ENCODE results near the gene TARBP1. TPM values are rescaled to one million over a fixed set of nuclear protein-coding genes. Genes with fewer than 3 reads are reported as not detected.

TARBP1 gene
- total RNA-seq, 1 donor from 2014 or later: 11.4 TPM

- intact Hi-C loops (cut with micrococcal nuclease): no loop called here
- no peak overlapping the region for H3K27ac ChIP-seq (replicated peaks)
- no peaks in the 10 kb centered on the region for H3K9me3 ChIP-seq (replicated peaks)
Measured at GRCh38 chr1:234396871-234397270, 82.1 kb downstream of the TARBP1 start.

GRCh38 chr1:234396092-234396491 is 82.9 kb downstream of the TARBP1 start:
- H3K36me3 ChIP-seq: peaks cover 32% of the 10 kb centered on the region
- no peaks in the 10 kb centered on the region for H3K27me3 ChIP-seq (ENCODE audit: low read depth)
- H3K4me1 ChIP-seq: peaks cover 5% of the 10 kb centered on the region
- no peak overlapping the region for H3K4me3 ChIP-seq
- H3K9me3 ChIP-seq (replicated peaks): no peaks in the 10 kb centered on the region
- DNase-seq: no peak
- H3K27ac ChIP-seq (replicated peaks): no peak overlapping the region
- intact Hi-C loops (cut with micrococcal nuclease): no loop called here
- no peak for TF ChIP-seq CTCF (IDR thresholded peaks at IDR 0.05; ENCODE audit: borderline replicate concordance)

More at GRCh38 chr1:234396871-234397270, 82.1 kb downstream of the TARBP1 start:
- no peaks in the 10 kb centered on the region for H3K27me3 ChIP-seq (ENCODE audit: low read depth)
- TF ChIP-seq CTCF (IDR thresholded peaks at IDR 0.05; ENCODE audit: borderline replicate concordance): no peak
- no peak for DNase-seq
- no peak overlapping the region for H3K4me3 ChIP-seq
- peaks cover 25% of the 10 kb centered on the region for H3K36me3 ChIP-seq
- H3K4me1 ChIP-seq: peaks cover 5% of the 10 kb centered on the region

- intact Hi-C loops (cut with micrococcal nuclease): no loop called here
- peaks cover 39% of the 10 kb centered on the region for H3K36me3 ChIP-seq
Measured at GRCh38 chr1:234395297-234395696, 83.7 kb downstream of the TARBP1 start.

DNA sequence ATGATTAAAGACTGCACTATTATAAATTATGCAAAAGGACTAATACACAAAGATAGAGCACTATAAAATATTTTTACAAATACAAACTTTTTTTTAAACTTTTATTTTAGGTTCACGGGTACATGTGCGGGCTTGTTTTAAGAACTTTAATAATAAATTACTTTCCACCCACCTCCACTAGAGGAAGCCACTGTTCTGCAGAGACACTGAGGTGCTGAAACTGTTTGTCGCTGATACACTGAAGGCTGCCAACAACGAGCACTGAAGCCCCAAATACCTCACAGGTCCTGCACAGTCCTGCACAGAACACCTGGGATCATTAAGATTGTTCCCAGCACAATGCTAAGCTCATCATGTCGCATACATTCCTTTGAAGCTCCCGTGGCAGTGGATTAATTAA is 85.8 kb downstream of the TARBP1 start:
- Histone ChIP-seq H3K9me3 (replicated peaks) (no peaks in the 10 kb centered on the region), H3K4me3 (no peak overlapping the region), H3K27ac (replicated peaks) (no peak overlapping the region), H3K4me1 (no peaks in the 10 kb centered on the region), H3K27me3 (ENCODE audit: low read depth) (no peaks in the 10 kb centered on the region), H3K36me3 (peaks cover 40% of the 10 kb centered on the region)
- no peak for TF ChIP-seq CTCF (IDR thresholded peaks at IDR 0.05; ENCODE audit: borderline replicate concordance)
- DNase-seq: no peak
- intact Hi-C loops (cut with micrococcal nuclease): no loop called here

More at GRCh38 chr1:234395297-234395696, 83.7 kb downstream of the TARBP1 start:
- Histone ChIP-seq H3K27me3 (ENCODE audit: low read depth) (no peaks in the 10 kb centered on the region), H3K4me1 (peaks cover 3% of the 10 kb centered on the region), H3K4me3 (no peak overlapping the region), H3K9me3 (replicated peaks) (no peaks in the 10 kb centered on the region), H3K27ac (replicated peaks) (no peak overlapping the region)
- no peak for TF ChIP-seq CTCF (IDR thresholded peaks at IDR 0.05; ENCODE audit: borderline replicate concordance)
- DNase-seq: no peak

DNA sequence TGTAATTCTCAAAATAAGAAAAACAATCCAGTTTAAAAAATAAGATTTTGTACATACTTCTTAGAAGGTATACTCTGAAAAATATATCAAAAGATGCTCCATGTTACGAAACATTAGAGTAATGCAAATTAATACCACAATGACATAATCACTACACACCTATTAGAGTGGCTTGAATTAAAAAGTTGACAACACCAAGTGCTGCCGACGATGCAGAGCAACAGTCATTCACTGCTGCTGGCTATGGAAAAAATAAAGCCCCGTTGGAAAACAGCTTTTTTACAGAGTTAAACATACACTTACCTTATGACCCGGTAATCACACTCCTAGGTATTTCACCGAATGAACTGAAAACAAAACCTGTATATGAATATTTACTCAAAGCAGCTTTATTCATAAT is 90.9 kb downstream of the TARBP1 start:
- intact Hi-C loops (cut with micrococcal nuclease): no loop called here
- no peak for DNase-seq
- Histone ChIP-seq H3K4me3 (no peak overlapping the region), H3K36me3 (peaks cover 55% of the 10 kb centered on the region), H3K9me3 (replicated peaks) (no peaks in the 10 kb centered on the region), H3K27me3 (ENCODE audit: low read depth) (no peaks in the 10 kb centered on the region), H3K27ac (replicated peaks) (no peak overlapping the region), H3K4me1 (no peaks in the 10 kb centered on the region)
- TF ChIP-seq CTCF (IDR thresholded peaks at IDR 0.05; ENCODE audit: borderline replicate concordance): no peak

GRCh38 chr1:234386122-234386521 is 92.9 kb downstream of the TARBP1 start:
- Histone ChIP-seq H3K9me3 (replicated peaks) (no peaks in the 10 kb centered on the region), H3K36me3 (peaks cover 44% of the 10 kb centered on the region), H3K27ac (replicated peaks) (no peak overlapping the region), H3K4me1 (no peaks in the 10 kb centered on the region), H3K27me3 (ENCODE audit: low read depth) (no peaks in the 10 kb centered on the region), H3K4me3 (no peak overlapping the region)
- DNase-seq: no peak
- no peak for TF ChIP-seq CTCF (IDR thresholded peaks at IDR 0.05; ENCODE audit: borderline replicate concordance)
- intact Hi-C loops (cut with micrococcal nuclease): no loop called here
